Tibial artery (tissue), 4 donors: ENCODE data around the gene SEPTIN8.

Experiments used
- DNase-seq, 2 donors: peaks; one replicate each; pipeline ENCODE4 v3.0.0-alpha.2; 2019
- H3K27ac ChIP-seq, 2 donors: fragments of 200-600 bp; sonication (generic) in 1 of 2; 1 replicate in 1 of 2; 2 replicates in 1 of 2; pipeline ENCODE4 v1.5.1; 2018 to 2019; ENCODE audit warnings: mild to moderate bottlenecking in 1 of 2
- H3K27me3 ChIP-seq, 2 donors: fragments of 200-600 bp; sonication (generic) in 1 of 2; one replicate each; pipeline versions ENCODE4 v1.5.1 to v1.6.0; 2016 to 2019
- H3K36me3 ChIP-seq, 3 donors: fragments of 200-600 bp; sonication (generic) in 2 of 3; one replicate each; pipeline ENCODE4 v1.5.1; 2016 to 2019; ENCODE audit warnings: mild to moderate bottlenecking in 2 of 3
- H3K4me1 ChIP-seq, 4 donors: fragments of 200-600 bp; sonication (generic) in 2 of 4; 1 replicate in 3 of 4; 2 replicates in 1 of 4; pipeline ENCODE4 v1.5.1; 2016 to 2019
- H3K4me3 ChIP-seq, 2 donors: fragments of 200-600 bp; sonication (generic) in 1 of 2; 1 replicate in 1 of 2; 2 replicates in 1 of 2; pipeline ENCODE4 v1.5.1; 2018 to 2019; ENCODE audit warnings: mild to moderate bottlenecking in 2 of 2
- H3K9me3 ChIP-seq, 3 donors: fragments of 200-600 bp; sonication (generic) in 1 of 3; one replicate each; pipeline ENCODE4 v1.5.1; 2016 to 2019
- intact Hi-C: fragments of 100-400 bp; cut with DNase I; formaldehyde crosslinking; loops from one replicate; pipeline ENCODE4 v1.15.0; 2023; ENCODE audit warnings: low total_unique reads
- TF ChIP-seq, protein P1 (sequence below), 2 experiments: fragments of 200-600 bp in 1 of 2; fragments of 450-650 bp in 1 of 2; IDR thresholded peaks; one replicate each; pipeline ENCODE4 v1.5.1; 2017 to 2019; ENCODE audit warnings: antibody characterized with exemption in 2 of 2, mild to moderate bottlenecking in 1 of 2, moderate library complexity in 1 of 2

Gene SEPTIN8

DNA sequence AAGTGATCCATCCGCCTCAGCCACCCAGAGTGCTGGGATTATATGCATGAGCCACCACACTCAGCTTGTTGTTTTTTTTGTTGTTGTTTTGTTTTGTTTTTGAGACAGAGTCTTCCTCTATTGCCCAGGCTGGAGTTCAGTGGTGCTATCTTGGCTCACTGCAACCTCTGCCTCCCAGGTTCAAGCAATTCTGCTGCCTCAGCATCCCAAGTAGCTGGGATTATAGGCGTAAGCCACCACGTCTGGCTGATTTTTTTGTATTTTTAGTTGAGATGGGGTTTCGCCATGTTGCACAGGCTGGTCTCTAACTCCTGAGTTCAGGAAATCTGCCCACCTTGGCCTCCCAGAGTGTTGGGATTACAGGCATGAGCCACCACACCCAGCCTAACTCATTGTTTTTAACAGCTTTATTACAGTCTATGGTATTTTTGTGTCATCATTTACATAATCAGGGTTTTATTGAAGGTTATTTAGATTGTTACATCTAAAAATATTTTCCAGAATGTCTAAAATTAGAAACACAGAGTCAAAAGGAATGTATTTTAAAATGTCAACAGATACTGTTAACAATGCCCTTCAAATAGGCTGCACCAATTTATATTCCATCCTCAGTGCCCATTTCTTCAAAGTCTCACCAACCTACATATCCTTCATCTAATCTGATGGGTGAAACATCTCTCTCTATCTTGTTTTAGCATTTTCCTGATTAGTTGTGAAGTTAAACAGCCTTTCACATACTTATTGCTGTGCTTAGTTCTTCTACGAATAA lies 58.3 kb downstream of the SEPTIN8 start:
- Histone ChIP-seq H3K9me3 (no peaks in the 10 kb centered on the region), H3K4me1 (peaks cover 0 to 8% (median 0%) of the 10 kb centered on the region in 4 donors), H3K27me3 (no peaks in the 10 kb centered on the region), H3K36me3 (peaks cover 0 to 11% (median 6%) of the 10 kb centered on the region in 3 donors), H3K4me3 (no peak overlapping the region), H3K27ac (no peak overlapping the region)
- no peak for DNase-seq
- intact Hi-C loops: no loop called here
- TF ChIP-seq, protein P1, sequence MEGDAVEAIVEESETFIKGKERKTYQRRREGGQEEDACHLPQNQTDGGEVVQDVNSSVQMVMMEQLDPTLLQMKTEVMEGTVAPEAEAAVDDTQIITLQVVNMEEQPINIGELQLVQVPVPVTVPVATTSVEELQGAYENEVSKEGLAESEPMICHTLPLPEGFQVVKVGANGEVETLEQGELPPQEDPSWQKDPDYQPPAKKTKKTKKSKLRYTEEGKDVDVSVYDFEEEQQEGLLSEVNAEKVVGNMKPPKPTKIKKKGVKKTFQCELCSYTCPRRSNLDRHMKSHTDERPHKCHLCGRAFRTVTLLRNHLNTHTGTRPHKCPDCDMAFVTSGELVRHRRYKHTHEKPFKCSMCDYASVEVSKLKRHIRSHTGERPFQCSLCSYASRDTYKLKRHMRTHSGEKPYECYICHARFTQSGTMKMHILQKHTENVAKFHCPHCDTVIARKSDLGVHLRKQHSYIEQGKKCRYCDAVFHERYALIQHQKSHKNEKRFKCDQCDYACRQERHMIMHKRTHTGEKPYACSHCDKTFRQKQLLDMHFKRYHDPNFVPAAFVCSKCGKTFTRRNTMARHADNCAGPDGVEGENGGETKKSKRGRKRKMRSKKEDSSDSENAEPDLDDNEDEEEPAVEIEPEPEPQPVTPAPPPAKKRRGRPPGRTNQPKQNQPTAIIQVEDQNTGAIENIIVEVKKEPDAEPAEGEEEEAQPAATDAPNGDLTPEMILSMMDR (IDR thresholded peaks at IDR 0.05): no peak

DNA sequence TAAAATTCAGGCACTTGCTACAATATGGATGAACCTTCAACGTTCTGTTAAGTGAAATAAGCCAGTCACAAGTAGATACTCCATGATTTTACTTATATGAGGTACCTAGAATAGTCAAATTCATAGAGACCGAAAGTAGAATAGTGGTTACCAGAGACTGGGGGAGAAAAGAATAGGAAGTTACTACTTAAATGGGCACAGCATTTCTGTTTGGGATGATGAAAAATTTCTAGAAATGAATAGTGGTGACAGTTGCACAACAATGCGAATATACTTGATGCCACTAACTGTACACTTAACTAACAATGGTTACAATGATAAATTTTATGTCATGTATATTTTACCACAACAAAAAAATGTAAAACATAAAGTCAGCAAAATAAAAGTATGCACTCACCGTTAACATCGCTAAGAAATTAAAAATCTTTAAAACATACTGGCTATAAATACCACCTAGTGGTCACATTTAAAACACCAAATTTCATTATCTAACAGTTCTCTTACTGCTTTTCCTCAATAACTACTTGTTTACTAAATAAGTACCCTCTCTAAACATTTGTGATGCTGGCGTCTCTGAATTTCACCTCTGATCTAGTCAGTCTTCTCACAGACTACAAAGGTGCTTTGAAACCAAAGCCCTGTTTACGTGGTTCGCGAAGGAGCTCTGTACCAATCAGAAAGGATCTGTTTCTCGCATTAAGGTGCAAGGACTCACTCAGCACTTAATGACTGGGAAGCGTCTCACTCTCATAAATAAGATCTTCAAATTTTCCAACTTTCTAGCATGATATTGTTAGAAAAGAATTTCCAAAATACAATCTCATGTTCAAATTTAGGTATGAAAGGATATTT lies 62.4 kb downstream of the SEPTIN8 start:
- Histone ChIP-seq H3K27ac (no peak overlapping the region), H3K4me1 (peaks cover 0 to 8% (median 0%) of the 10 kb centered on the region in 4 donors), H3K36me3 (peaks cover 2 to 22% (median 3%) of the 10 kb centered on the region in 3 donors), H3K9me3 (no peaks in the 10 kb centered on the region), H3K4me3 (no peak overlapping the region), H3K27me3 (no peaks in the 10 kb centered on the region)
- intact Hi-C loops: no loop called here
- DNase-seq: no peak
- TF ChIP-seq, protein P1 (IDR thresholded peaks at IDR 0.05): peak; percentile 43 to 47

DNA sequence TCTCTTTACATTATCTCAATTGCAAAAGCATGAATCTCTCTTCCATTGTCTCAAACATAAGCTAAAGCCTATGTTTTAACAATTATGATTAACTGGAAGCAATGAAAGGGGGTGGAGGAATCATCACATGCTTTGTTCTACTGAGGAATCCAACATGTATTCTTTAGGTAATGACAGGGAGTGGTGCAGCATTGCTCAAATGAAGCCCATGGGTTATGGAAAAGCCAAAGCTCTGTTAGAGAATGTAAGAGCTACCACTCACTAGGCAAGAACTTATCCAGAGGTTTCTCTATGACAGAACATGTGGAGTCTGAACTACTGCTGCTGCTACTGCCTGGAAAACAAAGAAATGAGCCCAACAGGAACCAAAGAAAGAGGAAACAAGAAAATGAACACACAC lies 68.4 kb downstream of the SEPTIN8 start:
- H3K27me3 ChIP-seq: no peaks in the 10 kb centered on the region
- no peak overlapping the region for H3K27ac ChIP-seq
- intact Hi-C loops: no loop called here
- DNase-seq: no peak
- H3K9me3 ChIP-seq: no peaks in the 10 kb centered on the region
- H3K4me3 ChIP-seq: no peak overlapping the region
- H3K4me1 ChIP-seq: no peaks in the 10 kb centered on the region
- H3K36me3 ChIP-seq: peaks cover 0 to 16% (median 3%) of the 10 kb centered on the region in 3 donors
- TF ChIP-seq, protein P1 (IDR thresholded peaks at IDR 0.05): no peak

GRCh38 chr5:132704875-132705274 lies 72.2 kb downstream of the SEPTIN8 start:
- H3K36me3 ChIP-seq: peaks cover 12 to 36% (median 27%) of the 10 kb centered on the region in 3 donors
- no peaks in the 10 kb centered on the region for H3K9me3 ChIP-seq
- H3K27me3 ChIP-seq: no peaks in the 10 kb centered on the region
- H3K4me3 ChIP-seq: no peak overlapping the region
- TF ChIP-seq, protein P1 (IDR thresholded peaks at IDR 0.05): no peak
- H3K4me1 ChIP-seq: no peaks in the 10 kb centered on the region
- no peak overlapping the region for H3K27ac ChIP-seq
- DNase-seq: no peak
- intact Hi-C loops: no loop called here
